Stimulated activated naive CD4-positive, alpha-beta T cell (primary cell): ENCODE results near the gene STAM.
"Not testable (repeated sequence)": the region's sequence is repeated elsewhere in the genome, so short reads cannot be mapped to it uniquely, and the experiment has no call there.

Source experiments
- DNase-seq, 6 experiments: peaks; one replicate each; lab custom pipeline; 2025; lab: John Stamatoyannopoulos, UW

Gene STAM

GRCh38 chr10:17643755-17644484, at the start of gene STAM:
TSS of gene STAM (plus strand) at chr10:17644151. CDS start at chr10:17644340, 189 bp downstream.
- peak; percentile 89 to 99 (median 92) for DNase-seq

GRCh38 chr10:17597386-17597785, 46.6 kb upstream of the STAM start:
- DNase-seq: no peak

GRCh38 chr10:17599089-17599488, 44.9 kb upstream of the STAM start:
- no peak for DNase-seq

- no peak for DNase-seq
Observed at GRCh38 chr10:17605936-17606335, 38.0 kb upstream of the STAM start.

GRCh38 chr10:17606547-17607040, 37.4 kb upstream of the STAM start:
- DNase-seq: no peak

- no peak for DNase-seq
Observed at GRCh38 chr10:17607060-17607459, 36.9 kb upstream of the STAM start.

GRCh38 chr10:17607603-17608332, 36.2 kb upstream of the STAM start:
- DNase-seq: peak in 3 of 6 experiments; percentile 8 to 68 (median 41)

GRCh38 chr10:17609523-17610079, 34.4 kb upstream of the STAM start:
- DNase-seq: no peak

GRCh38 chr10:17616403-17617030, 27.4 kb upstream of the STAM start:
- peak in 2 of 6 experiments; percentile 12 to 17 for DNase-seq

- peak in 5 of 6 experiments; percentile 14 to 49 (median 25) for DNase-seq
Observed at GRCh38 chr10:17617031-17617911, 26.7 kb upstream of the STAM start, which contains the start of gene HACD1. TSS of gene HACD1 (minus strand) at chr10:17617374. CDS start at chr10:17617339, 35 bp downstream.

GRCh38 chr10:17622061-17622460, 21.9 kb upstream of the STAM start:
- no peak for DNase-seq

GRCh38 chr10:17624996-17625395, 19.0 kb upstream of the STAM start:
- no peak for DNase-seq

GRCh38 chr10:17626656-17627055, 17.3 kb upstream of the STAM start:
- DNase-seq: no peak

- DNase-seq: not testable (repeated sequence)
Observed at GRCh38 chr10:17632590-17632989, 11.4 kb upstream of the STAM start.

GRCh38 chr10:17633353-17633752, 10.6 kb upstream of the STAM start:
- DNase-seq: no peak

- DNase-seq: no peak
Observed at GRCh38 chr10:17637869-17638268, 6.1 kb upstream of the STAM start.

- DNase-seq: no peak
Observed at GRCh38 chr10:17640331-17640816, 3.6 kb upstream of the STAM start.

- no peak for DNase-seq
Observed at GRCh38 chr10:17643339-17643754, 604 bp upstream of the STAM start.

GRCh38 chr10:17644485-17644943, 563 bp downstream of the STAM start:
- peak in 1 of 6 experiments; percentile 65 for DNase-seq

GRCh38 chr10:17645621-17646345, 1.8 kb downstream of the STAM start:
- DNase-seq: peak in 1 of 6 experiments; percentile 32
